GM19025 (cell line): ENCODE data around the gene ATP11A.

Experiments used
- ATAC-seq: cut with Tn5 transposase; IDR thresholded peaks from one replicate; pipeline ENCODE4 v1.9.1; 2021; ENCODE audit warnings: mild to moderate bottlenecking, low read depth, moderate library complexity; ENCODE audit not compliant: unreplicated experiment

ATP11A gene

GRCh38 chr13:112897603-112897955 is 207.7 kb downstream of the ATP11A start:
- ATAC-seq = no peak

GRCh38 chr13:112897956-112898620 is 208.2 kb downstream of the ATP11A start:
- ATAC-seq = no peak

- no peak for ATAC-seq
Measured at GRCh38 chr13:112898621-112899280, 208.9 kb downstream of the ATP11A start.

- ATAC-seq = no peak
Measured at GRCh38 chr13:112899281-112900225, 209.7 kb downstream of the ATP11A start.

- ATAC-seq = no peak
Measured at GRCh38 chr13:112900226-112900600, 210.4 kb downstream of the ATP11A start.

GRCh38 chr13:112900691-112901091 is 210.9 kb downstream of the ATP11A start:
- ATAC-seq = no peak

- no peak for ATAC-seq
Measured at GRCh38 chr13:112902101-112902651, 212.3 kb downstream of the ATP11A start.

GRCh38 chr13:112902669-112903068 is 212.8 kb downstream of the ATP11A start:
- no peak for ATAC-seq

- ATAC-seq = no peak
Measured at GRCh38 chr13:112903071-112903577, 213.3 kb downstream of the ATP11A start.

- no peak for ATAC-seq
Measured at GRCh38 chr13:112903606-112904195, 213.9 kb downstream of the ATP11A start.

- no peak for ATAC-seq
Measured at GRCh38 chr13:112904436-112904960, 214.7 kb downstream of the ATP11A start.

- ATAC-seq = no peak
Measured at GRCh38 chr13:112905086-112905485, 215.2 kb downstream of the ATP11A start.

- no peak for ATAC-seq
Measured at GRCh38 chr13:112905619-112905989, 215.8 kb downstream of the ATP11A start.

- no peak for ATAC-seq
Measured at GRCh38 chr13:112905990-112906641, 216.3 kb downstream of the ATP11A start.

GRCh38 chr13:112907286-112907685 is 217.4 kb downstream of the ATP11A start:
- no peak for ATAC-seq

GRCh38 chr13:112907871-112908331 is 218.1 kb downstream of the ATP11A start:
- ATAC-seq = no peak

- ATAC-seq = no peak
Measured at GRCh38 chr13:112908342-112908741, 218.5 kb downstream of the ATP11A start.

GRCh38 chr13:112910016-112910415 is 220.2 kb downstream of the ATP11A start:
- no peak for ATAC-seq

GRCh38 chr13:112910616-112911280 is 220.9 kb downstream of the ATP11A start:
- no peak for ATAC-seq
